Measurements from ENCODE around the gene TEX48.

DNA sequence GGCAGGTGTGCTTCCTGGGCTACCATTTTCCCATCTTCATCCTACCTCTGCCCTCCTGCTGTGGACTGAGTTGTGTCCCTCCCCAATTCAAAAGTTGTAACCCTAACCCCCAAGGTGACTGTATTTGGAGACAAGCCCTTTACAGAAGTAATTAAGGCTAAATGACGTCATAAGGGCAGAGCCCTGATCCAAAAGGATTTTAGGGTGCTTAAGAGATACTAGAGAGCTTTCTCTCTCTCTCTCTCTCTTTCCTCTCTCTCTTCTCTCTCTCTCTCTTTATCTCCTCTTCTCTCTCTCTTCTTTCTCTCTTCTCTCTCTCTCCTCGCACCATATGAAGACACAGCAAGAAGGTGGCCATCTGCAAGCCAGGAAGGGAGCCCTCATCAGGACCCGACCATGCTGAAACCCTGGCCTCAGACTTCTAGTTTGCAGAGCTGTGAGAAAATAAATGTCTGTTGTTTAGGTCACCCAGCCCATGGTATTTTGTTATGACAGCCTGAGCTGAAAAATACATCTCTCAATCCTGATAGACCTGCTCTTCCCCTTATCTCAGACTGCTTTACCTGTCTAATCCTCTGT, 36.0 kb upstream of the TEX48 start:
- TF ChIP-seq, protein P1, sequence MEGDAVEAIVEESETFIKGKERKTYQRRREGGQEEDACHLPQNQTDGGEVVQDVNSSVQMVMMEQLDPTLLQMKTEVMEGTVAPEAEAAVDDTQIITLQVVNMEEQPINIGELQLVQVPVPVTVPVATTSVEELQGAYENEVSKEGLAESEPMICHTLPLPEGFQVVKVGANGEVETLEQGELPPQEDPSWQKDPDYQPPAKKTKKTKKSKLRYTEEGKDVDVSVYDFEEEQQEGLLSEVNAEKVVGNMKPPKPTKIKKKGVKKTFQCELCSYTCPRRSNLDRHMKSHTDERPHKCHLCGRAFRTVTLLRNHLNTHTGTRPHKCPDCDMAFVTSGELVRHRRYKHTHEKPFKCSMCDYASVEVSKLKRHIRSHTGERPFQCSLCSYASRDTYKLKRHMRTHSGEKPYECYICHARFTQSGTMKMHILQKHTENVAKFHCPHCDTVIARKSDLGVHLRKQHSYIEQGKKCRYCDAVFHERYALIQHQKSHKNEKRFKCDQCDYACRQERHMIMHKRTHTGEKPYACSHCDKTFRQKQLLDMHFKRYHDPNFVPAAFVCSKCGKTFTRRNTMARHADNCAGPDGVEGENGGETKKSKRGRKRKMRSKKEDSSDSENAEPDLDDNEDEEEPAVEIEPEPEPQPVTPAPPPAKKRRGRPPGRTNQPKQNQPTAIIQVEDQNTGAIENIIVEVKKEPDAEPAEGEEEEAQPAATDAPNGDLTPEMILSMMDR (IDR thresholded peaks at IDR 0.05), result no peak
- TF ChIP-seq POLR2A (IDR thresholded peaks at IDR 0.05), result no peak
